ENCODE results near the gene LCLAT1. TPM values are rescaled to one million over a fixed set of nuclear protein-coding genes. Genes with fewer than 3 reads are reported as not detected.

LCLAT1 gene
- total RNA-seq, 4 donors from 2014 or later: 10.3 to 20.6 (median 17.7) TPM

DNA sequence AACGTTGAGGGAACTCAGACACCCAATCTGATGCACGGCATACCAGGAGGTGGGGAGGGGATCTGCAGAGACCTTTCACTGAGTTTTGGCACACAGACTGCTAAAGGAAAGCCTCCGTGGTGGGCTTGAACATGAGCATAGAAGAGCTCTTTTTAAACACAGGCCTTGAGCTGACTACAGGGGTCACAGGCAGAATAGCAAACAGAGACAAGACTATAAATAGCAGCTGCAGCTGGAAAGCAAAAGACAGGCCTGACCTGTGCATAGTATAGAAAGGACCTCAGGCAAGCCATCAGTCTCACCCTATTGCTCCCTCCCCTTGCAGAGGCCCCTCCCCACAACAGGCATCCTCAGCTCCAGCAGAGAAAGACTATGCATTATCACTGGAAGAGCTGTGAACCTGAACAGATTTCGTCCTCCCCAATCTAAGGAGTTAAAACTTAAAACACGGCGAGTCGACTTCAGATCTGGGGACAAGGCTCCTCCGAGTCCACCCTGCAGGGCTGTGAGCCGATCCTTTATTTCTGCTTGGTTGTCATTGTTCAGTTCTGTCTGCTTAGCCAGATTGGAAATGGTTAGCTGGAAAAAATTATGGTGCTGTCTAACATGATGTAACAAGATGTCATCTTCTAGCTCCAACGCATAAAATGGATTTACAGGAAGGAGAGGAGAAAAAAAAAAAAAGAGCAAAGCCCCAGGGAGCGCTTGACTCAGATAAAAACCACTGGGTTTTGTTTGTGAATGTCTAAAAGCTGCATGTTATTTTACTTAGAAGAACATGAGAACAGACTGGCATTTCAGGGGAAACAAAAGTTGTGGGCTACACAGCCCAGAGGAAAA lies 25.2 kb upstream of the LCLAT1 start:
- Histone ChIP-seq H3K4me1 (peaks cover 38% of the 10 kb centered on the region), H3K36me3 (no peaks in the 10 kb centered on the region), H3K27me3 (no peaks in the 10 kb centered on the region), H3K27ac (peak overlapping the region; percentile 36), H3K9me3 (no peaks in the 10 kb centered on the region), H3K4me3 (no peak overlapping the region)
- no peak for DNase-seq (ENCODE audit: low spot score in 2 of 2)
- WGBS: 36% methylated on average over 11 of the region's 11 CpGs
- TF ChIP-seq POLR2A (IDR thresholded peaks at IDR 0.05) (no peak), EP300 (IDR thresholded peaks at IDR 0.05) (no peak), POLR2AphosphoS5 (IDR thresholded peaks at IDR 0.05) (no peak), CTCF (IDR thresholded peaks at IDR 0.05) (no peak)

DNA sequence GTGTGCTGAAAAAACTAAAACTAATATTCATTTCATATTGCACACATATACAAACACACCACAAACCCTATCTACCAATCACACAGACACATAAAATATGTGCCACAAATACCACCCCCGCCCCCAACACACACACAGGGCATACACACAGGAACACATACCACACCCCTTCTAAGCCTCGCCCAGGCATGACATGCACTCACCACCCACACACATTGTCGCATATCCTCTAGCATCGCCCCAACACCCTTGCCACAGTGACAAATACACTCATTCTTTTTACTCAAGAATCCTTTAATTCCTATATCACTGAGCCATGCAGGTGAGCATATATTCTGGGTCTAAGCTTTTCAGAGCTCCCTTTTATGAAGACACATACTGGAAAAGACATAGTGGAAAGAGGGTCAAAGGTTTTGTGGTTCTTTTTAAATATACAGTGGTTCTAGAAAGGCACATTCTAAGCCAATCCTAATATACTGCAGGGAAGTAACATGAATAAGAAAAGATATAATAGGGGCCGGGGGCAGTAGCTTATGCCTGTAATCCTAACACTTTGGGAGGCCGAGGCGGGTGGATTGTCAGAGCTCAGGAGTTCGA lies 24.5 kb upstream of the LCLAT1 start:
- no peak for TF ChIP-seq POLR2AphosphoS5 (IDR thresholded peaks at IDR 0.05)
- no peak for TF ChIP-seq EP300 (IDR thresholded peaks at IDR 0.05)
- no peak for TF ChIP-seq CTCF (IDR thresholded peaks at IDR 0.05)
- no peak for TF ChIP-seq POLR2A (IDR thresholded peaks at IDR 0.05)
- Histone ChIP-seq H3K36me3 (no peaks in the 10 kb centered on the region), H3K27ac (peak overlapping the region; percentile 36), H3K9me3 (no peaks in the 10 kb centered on the region), H3K4me3 (no peak overlapping the region), H3K27me3 (no peaks in the 10 kb centered on the region), H3K4me1 (peaks cover 38% of the 10 kb centered on the region)
- DNase-seq (ENCODE audit: low spot score in 2 of 2): peak in 1 of 2 donors; percentile 67
- 50% methylated on average over 8 of the region's 8 CpGs for WGBS

DNA sequence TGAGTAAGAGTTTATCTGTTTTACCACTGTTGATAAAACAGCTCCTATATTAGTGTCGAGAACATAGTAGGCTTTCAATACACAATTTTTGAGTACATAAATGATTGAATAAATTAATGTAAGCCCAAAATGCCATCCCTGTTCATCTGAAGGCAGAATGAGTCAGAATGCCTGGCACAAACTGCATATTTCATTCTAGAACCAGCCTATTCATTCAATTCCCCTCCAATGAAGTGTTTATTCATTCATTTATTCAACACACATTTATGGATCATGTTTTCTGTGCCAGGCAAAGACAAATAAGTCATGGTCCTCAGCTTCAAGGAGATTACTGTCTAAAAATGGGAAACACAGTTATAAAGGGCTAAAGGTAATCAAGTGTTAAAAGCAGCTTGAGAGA lies 22.8 kb upstream of the LCLAT1 start:
- Histone ChIP-seq H3K4me3 (no peak overlapping the region), H3K4me1 (peaks cover 38% of the 10 kb centered on the region), H3K9me3 (no peaks in the 10 kb centered on the region), H3K27ac (no peak overlapping the region), H3K36me3 (no peaks in the 10 kb centered on the region), H3K27me3 (no peaks in the 10 kb centered on the region)
- TF ChIP-seq POLR2A (IDR thresholded peaks at IDR 0.05) (no peak), POLR2AphosphoS5 (IDR thresholded peaks at IDR 0.05) (no peak), CTCF (IDR thresholded peaks at IDR 0.05) (no peak), EP300 (IDR thresholded peaks at IDR 0.05) (no peak)
- no peak for DNase-seq (ENCODE audit: low spot score in 2 of 2)
- WGBS: 71% methylated on average over 1 of the region's 1 CpG

- Histone ChIP-seq H3K27ac (peak overlapping the region; percentile 63), H3K4me3 (no peak overlapping the region), H3K4me1 (peaks cover 38% of the 10 kb centered on the region), H3K9me3 (no peaks in the 10 kb centered on the region), H3K27me3 (no peaks in the 10 kb centered on the region), H3K36me3 (no peaks in the 10 kb centered on the region)
- DNase-seq (ENCODE audit: low spot score in 2 of 2): peak in 1 of 2 donors; percentile 76
- 19% methylated on average over 4 of the region's 4 CpGs for WGBS
- TF ChIP-seq POLR2A (IDR thresholded peaks at IDR 0.05): no peak
- no peak for TF ChIP-seq EP300 (IDR thresholded peaks at IDR 0.05)
- TF ChIP-seq CTCF (IDR thresholded peaks at IDR 0.05): no peak
- TF ChIP-seq POLR2AphosphoS5 (IDR thresholded peaks at IDR 0.05): peak in 1 of 3 donors; percentile 53
These were observed 21.7 kb upstream of the LCLAT1 start for GRCh38 chr2:30425326-30425725.

- no peaks in the 10 kb centered on the region for H3K9me3 ChIP-seq
- 69% methylated on average over 8 of the region's 8 CpGs for WGBS
- no peak overlapping the region for H3K27ac ChIP-seq
- no peaks in the 10 kb centered on the region for H3K36me3 ChIP-seq
- DNase-seq (ENCODE audit: low spot score in 2 of 2): no peak
- TF ChIP-seq EP300 (IDR thresholded peaks at IDR 0.05) (no peak), POLR2AphosphoS5 (IDR thresholded peaks at IDR 0.05) (no peak), POLR2A (IDR thresholded peaks at IDR 0.05) (no peak), CTCF (IDR thresholded peaks at IDR 0.05) (no peak)
- H3K4me1 ChIP-seq: peaks cover 23% of the 10 kb centered on the region
- H3K27me3 ChIP-seq: no peaks in the 10 kb centered on the region
- H3K4me3 ChIP-seq: no peak overlapping the region
These were observed 19.3 kb upstream of the LCLAT1 start for GRCh38 chr2:30427606-30428347.

Data from suprapubic skin (tissue), 4 donors.